ENCODE results near the gene RNU4-1.

RNU4-1 gene

GRCh38 chr12:120290609-120291305 is 2.3 kb downstream of the RNU4-1 start:
- peak; percentile 8 to 11 for DNase-seq (ENCODE audit: low read depth in 2 of 2)

DNA sequence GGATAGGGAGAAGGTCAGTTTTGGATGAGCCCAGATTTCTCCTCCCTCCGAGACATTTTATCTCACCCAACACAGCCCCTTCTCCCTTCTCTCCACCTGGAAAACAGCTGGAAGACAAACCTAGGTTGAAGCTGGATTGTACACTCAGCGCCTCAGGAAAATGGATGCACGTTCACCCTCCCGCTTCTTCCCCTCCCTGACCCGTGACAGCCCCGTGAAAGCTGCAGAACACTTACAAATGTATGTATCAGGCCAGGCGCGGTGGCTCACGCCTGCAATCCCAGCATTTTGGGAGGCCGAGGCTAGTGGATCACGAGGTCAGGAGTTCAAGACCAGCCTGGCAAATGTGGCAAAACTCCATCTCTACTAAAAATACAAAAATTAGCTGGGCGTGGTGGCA is 5.5 kb downstream of the RNU4-1 start:
- DNase-seq (ENCODE audit: low read depth in 2 of 2): no peak

DNA sequence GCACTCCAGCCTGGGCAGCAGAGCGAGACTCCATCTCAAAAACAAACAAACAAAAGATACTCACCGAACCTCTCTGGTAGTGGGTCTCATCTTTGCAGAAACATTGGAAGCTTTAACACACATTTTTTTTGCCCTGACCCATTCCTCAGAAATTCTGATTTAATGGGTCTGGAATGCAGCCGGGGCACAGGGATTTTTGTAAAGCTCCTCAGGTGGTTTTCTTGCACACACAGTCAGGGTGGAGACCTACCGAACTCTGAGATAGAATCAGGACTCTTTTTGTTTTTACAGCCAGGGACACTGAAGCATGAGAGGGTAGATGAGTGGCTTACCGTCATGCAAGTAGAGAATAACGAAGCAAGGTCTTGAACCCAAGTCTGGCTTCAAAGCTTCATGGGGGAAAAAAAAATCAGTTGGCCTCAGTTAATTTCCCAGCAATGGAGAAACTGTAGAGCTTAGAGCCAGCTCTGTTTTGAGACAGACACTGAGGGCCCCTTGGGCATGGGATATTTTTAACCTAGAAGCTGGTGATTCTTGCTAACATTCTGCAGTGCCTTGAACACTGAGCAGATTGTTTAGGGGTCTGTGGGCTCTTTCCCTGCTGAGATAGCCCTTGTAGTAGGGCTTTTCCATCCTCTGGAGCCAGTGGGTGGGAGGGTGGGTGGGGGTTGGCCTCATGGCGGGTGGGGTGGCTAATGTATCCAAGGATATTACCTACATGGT is 6.1 kb downstream of the RNU4-1 start:
- DNase-seq (ENCODE audit: low read depth in 2 of 2): no peak

- no peak for DNase-seq (ENCODE audit: low read depth in 2 of 2)
These were observed 8.7 kb downstream of the RNU4-1 start for GRCh38 chr12:120284381-120284780.

DNA sequence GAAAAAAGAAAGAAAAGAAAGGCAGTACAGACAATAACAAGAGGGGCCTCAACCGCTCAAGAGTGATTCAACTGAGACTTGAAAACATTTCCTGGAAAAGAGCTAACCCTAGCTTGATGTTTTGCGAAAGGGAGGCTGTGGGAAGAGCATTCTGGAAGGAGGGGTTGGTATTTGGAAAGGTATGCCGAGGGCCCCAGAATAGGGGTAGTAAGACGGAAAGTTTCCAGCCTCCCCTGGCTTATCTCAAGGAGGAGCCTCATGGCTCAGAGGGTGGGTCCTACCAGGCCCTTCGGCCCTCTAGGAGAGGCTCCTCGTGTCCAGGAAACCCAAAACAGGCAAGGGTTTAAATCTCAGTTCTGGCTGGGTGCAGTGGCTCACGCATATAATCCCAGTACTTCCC is 9.7 kb downstream of the RNU4-1 start:
- DNase-seq (ENCODE audit: low read depth in 2 of 2): no peak

GRCh38 chr12:120278137-120279069 is 14.6 kb downstream of the RNU4-1 start:
- no peak for DNase-seq (ENCODE audit: low read depth in 2 of 2)

- DNase-seq (ENCODE audit: low read depth in 2 of 2): no peak
These were observed 16.3 kb downstream of the RNU4-1 start for GRCh38 chr12:120276734-120277133.

GRCh38 chr12:120267736-120268135 is 25.3 kb downstream of the RNU4-1 start:
- no peak for DNase-seq (ENCODE audit: low read depth in 2 of 2)

DNA sequence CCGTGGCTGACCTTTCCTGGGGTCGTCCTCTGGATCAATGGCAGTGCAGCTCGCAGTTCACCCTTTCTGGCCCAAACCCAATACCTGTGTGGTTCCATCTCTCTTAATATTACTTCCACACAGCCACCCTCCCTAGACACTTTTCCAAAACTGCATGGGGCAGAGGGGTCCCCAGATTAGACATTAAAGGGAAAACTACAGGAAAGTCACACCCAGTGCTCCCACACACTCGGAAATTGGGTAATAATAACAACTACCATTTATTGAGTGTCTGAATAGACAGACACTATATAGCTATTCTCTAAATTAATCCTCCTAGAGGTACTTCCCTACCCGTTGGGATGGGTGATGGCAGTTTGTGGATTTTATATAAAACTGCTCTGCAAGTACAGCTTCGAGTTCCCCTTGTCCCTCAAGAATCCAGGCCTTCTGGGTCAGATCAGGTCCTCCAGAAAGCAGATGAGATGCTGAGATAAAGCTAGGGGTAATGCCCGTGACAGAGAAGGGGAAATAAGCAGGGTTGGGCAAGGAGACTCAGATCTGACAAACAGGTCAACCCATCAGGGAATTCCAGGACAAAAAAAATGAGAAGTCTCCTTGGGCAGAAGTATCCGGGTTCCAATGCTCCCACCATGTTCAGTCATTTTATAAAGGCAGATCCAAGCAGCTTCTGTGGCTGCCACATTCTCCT is 26.7 kb downstream of the RNU4-1 start:
- DNase-seq (ENCODE audit: low read depth in 2 of 2): no peak

DNA sequence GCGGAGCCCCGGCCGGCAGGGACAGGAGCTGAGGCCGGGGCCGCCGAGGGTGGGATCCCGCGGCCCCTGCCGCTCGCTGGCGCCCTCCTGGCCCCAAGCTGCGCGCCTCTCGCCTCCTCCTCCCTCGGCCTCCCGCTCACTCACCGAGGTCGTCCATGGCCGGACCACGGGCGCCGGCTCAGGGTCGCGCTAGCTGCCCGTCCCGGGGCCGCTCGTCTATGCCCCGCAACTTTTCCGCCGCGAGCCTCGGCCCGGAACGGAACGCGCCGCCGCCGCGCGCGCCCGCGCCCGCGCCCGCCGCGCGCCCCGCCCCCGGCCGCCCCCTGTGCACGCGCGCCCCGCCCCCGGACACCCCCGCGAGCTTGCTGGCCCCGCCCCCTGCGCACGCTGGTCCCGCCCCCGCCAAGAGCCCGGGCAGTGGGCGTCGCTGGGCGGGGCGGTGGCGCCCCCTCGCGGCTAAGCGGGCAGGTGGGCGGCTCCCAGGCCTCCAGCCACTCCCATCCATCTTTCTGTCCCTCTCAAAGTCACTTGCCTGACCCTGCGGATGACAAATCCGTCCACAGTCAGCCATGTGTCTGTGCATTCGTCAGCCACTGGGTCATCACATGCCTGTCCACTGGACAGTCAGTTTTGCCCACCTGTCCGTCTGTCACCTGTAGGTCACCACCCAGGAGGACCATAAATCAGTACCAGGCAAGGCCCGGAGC is 27.4 kb downstream of the RNU4-1 start, which contains the start of gene PXN:
Gene PXN, minus strand, starts transcription at position 258 of the 707 bp plus-strand sequence. Its CDS starts 101 bp downstream, at position 157.
- DNase-seq (ENCODE audit: low read depth in 2 of 2): peak; percentile 70 to 88

GRCh38 chr12:120264904-120265472 is 28.0 kb downstream of the RNU4-1 start:
- DNase-seq (ENCODE audit: low read depth in 2 of 2): no peak

DNA sequence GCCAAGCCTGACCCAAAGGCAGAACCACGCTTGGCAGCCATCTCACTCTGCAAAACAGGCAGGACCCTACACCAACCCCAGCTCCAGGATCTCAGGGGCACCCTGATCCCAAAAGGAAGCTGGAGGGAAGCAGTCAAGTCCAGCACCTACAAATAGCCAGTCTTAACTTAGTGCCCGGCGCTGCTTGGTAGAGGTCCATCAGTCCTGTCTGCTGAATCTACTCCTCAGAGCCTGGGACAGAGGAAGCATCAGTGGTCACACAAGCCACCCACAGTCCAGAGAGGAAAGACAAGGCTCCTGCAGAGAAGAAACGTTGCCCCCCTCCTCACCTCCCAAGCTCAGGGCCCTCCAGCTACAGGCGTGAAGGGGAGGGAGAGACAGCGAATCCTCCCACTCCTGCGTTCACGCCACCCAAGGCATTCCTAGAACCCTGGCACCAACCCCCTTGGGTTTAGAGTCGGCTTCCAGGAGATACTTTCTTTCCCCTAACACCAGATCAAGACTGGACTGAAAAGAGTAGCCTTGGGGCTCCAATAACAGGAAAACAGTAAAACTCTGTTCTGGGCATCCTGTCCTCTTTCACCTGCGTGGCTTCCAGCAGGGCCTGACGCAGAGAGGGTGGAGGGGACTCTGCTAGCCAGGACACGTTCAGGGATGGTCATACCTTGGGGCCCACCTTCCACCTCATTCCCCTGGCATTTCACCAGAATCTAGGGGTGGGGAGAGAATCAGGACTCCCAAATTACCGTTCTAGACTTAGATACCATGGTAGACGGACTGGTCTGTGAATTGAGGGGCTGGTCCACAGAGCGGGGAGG is 28.7 kb downstream of the RNU4-1 start:
- no peak for DNase-seq (ENCODE audit: low read depth in 2 of 2)

DNA sequence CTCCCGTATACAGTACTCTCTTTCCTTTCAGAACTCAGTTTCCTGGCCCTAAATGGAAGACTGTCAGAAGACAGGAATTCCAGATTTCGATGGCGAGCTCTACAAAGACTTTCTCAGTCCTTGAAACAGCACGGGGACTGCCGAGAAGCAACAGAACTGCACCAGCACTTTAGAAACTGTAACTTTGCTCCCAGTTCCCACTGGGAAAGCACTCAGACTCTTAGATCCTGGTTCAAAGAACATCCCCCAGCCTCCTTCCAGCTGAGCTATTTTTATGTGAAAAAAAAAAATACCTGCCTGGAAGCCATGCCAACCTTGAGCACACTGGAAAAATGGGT is 29.3 kb downstream of the RNU4-1 start:
- DNase-seq (ENCODE audit: low read depth in 2 of 2): no peak

DNA sequence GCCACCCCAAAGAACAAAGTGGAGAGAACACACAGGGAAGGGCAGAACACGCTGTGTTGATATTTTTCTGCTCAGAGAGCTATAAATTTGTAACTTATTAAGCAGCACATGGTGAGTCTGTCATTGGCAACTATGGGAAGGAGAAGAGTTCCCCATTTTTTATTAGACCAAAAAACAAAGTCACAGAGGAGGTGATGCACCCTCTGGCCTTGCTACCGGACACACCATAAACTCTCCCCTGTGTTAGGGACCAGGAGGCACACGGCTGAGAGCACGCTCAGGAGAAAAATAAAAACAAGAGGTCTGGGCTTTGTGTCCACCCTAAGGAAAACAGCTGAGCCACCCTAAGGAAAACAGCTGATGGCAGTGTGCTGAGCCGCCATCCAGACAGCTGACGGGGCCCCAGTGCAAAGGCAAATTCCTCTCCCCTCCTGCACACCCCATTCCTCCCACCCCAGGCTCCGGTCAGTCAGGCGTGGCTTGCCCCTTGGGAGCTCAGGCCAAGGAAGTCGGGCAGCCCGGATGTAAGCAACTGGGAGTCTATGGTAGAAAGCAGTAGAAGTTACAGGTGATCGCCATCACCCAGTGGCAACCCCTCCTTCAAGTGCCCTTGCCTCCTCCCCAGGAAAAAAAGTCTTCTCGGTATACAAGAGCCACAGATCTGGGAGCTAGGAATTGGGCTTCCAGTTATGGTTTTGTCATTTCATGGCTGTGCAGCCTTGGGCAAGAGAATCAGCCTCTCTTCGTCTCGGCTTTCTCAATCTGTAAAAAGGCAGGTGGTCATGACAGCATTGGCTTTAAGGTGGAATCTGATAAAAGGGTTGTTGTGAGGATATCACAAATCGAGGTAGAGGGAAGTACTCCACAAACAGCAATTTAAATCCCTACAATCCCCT is 29.9 kb downstream of the RNU4-1 start:
- no peak for DNase-seq (ENCODE audit: low read depth in 2 of 2)

- DNase-seq (ENCODE audit: low read depth in 2 of 2): no peak
These were observed 30.8 kb downstream of the RNU4-1 start for GRCh38 chr12:120261951-120262851.

DNA sequence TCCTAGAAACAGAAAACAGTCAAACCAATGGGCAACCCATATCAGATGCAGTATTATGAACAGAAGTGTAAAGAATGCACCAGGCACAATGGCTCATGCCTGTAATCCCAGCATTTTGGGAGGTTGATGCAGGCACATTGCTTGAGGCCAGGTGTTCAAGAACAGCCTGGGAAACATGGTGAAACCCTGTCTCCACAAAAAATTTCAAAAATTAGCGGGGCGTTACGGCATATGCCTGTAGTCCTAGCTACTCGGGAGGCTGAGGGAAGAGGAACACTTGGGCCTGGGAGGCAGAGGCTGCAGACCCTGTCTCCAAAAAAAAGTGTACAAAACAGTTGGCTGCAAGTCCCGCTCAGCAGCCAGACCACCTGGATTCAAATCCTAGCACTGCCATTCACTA is 32.4 kb downstream of the RNU4-1 start:
- DNase-seq (ENCODE audit: low read depth in 2 of 2): no peak

- DNase-seq (ENCODE audit: low read depth in 2 of 2): no peak
These were observed 33.4 kb downstream of the RNU4-1 start for GRCh38 chr12:120259418-120260202.
